Adrenal gland (tissue), 5 donors: ENCODE data around the gene ACE.

Experiments used
- POLR2A ChIP-seq, 2 donors: fragments of 450-650 bp; IDR thresholded peaks; one replicate each; pipeline ENCODE4 v1.6.1; 2017; ENCODE audit warnings: antibody characterized with exemption in 2 of 2, mild to moderate bottlenecking in 2 of 2, moderate library complexity in 1 of 2
- TF ChIP-seq, protein P1 (sequence below), 6 experiments: fragments of 450-650 bp in 4 of 6; fragments of 200-600 bp in 2 of 6; sonication (generic) in 1 of 6; IDR thresholded peaks; 1 replicate in 5 of 6; 2 replicates in 1 of 6; pipeline versions ENCODE4 v1.5.1 to v1.8.0; 2016 to 2021; ENCODE audit warnings: antibody characterized with exemption in 6 of 6, mild to moderate bottlenecking in 2 of 6, moderate library complexity in 1 of 6
- donor health status: DM: no; HTN: no; CAD: no.

DNA sequence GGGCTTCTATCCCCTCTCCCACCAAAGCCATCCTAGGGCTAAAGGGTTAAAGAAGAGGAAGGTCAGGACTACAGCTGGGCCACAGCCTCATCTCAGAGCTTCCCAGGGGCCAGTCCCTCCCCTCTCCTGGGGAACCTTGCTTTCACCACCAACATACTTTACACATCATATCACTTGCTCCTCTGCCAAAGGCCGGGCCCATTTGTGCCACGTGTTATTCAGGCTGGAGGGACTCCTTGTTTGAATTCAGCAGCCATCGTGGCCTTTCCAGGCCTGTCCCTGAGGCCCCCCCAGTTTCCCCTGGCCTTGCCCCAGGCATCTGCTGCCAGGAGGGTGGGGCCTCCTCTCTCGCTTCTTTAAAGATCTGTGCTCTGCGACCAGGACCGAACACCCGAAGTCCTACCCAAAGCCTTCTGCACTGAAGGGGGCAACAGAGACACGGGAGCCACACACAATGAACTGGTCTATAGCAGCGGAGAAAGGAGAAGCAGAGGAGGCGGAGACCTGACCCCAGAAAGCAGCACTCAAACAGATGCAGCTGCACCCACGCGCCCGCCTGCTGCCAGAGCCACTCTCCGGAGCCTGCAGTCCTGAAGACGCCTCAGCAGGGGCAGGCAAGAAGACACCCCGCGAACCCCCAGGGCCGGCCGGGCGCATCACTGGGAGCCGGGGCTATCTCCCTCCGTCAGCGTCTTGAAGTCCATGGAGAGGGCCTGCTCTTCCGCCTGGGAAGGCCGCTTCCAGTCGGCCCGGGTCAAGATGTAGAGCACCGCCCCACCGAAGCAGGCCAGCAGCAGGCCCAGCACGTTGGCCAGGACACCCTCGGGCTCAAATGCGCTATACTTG, 42.9 kb upstream of the ACE start:
- TF ChIP-seq, protein P1, sequence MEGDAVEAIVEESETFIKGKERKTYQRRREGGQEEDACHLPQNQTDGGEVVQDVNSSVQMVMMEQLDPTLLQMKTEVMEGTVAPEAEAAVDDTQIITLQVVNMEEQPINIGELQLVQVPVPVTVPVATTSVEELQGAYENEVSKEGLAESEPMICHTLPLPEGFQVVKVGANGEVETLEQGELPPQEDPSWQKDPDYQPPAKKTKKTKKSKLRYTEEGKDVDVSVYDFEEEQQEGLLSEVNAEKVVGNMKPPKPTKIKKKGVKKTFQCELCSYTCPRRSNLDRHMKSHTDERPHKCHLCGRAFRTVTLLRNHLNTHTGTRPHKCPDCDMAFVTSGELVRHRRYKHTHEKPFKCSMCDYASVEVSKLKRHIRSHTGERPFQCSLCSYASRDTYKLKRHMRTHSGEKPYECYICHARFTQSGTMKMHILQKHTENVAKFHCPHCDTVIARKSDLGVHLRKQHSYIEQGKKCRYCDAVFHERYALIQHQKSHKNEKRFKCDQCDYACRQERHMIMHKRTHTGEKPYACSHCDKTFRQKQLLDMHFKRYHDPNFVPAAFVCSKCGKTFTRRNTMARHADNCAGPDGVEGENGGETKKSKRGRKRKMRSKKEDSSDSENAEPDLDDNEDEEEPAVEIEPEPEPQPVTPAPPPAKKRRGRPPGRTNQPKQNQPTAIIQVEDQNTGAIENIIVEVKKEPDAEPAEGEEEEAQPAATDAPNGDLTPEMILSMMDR (IDR thresholded peaks at IDR 0.05), result no peak
- no peak for TF ChIP-seq POLR2A (IDR thresholded peaks at IDR 0.05)
